Measurements from ENCODE around the gene TCF3.
"Not testable (repeated sequence)": the region's sequence is repeated elsewhere in the genome, so short reads cannot be mapped to it uniquely, and the experiment has no call there.

TCF3 gene

DNA sequence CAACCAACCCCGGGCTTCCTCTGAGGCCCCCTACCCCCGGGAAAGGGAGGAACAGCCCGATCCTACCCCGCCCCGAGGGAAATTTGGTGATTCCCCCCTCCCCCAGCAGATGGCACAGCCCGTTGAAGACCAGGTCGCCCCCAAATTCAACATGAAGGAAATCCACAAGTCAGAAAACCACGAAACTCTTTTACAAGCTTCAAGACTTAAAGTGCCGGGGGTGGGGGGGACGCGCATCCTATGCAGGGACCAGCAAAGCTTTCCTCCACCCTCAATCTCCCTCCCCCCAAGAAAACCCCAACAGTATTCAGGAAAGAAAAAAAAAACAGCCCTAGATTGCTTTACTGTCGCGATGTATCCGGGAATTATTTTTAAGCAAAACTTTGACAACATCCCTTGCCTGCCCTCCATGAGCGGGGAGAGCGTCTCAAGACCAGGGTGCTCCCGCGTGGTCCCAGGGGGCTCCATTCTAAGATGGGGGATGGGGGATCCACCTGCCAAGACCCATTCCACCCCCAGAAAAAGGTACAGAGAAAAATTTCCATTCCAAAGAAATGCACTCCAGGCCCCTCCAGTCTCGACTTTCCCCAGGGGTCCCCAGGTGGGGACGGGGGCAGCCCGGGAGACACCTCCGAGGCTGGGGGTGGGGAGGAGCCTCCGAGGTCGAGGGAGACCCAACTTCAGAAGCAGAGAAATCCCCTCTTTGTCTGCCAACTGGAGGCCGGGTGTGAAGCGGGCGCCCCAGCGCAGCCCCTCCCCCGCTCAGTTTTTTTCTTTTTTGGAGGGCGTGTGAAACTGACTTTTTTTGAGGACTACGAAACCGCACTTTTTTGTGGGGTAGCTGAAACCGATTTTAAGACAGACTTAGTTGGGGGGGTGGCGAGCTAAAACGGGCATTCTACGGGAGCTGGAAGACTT, 1.5 kb downstream of the TCF3 start:
- DNase-seq (ENCODE audit: low spot score) = no peak

DNA sequence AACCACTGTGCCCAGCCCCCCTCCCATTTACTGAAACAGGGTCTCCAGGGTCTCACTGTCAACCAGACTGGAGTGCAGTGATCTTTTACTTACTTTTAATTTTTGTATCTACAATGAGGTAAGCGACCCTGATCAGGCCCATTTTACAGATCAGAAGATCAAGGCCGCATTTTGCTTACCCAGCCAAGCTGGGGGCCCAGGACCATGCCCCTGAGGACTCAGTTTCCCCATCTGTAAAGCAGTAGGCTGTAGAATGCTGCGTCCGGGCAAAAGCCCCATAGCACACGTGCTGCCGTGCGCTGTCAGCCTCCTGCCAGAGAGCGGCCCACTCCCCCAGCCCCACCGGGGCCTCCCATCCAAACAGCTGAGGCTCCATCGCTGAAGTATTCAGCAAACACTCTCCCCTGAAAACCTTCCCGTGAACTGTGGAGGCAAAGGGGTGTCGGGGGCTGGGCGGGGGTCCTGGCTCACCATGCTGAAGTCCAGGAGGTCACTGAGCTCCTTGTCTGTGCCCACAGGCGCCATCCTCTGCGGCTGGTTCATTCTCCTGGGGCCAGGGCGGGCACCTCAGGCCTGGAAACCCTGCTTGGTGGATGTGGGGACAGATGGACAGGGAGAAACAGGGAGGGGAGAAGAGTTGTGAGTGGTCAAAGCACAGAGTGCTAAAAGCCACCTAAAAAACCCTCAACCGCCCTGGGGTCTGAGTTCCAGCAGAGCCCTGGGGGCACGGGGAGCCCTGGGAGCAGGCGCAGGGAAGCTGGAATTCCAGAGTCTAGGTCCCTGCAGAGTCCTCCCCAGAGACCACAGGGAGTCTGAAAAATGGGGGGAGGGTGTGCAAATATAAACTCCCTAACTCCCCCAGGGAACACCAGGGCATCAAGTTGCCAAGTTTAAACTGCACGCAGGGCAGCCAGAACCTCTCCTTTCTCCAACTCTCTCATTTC, 2.4 kb downstream of the TCF3 start:
- DNase-seq (ENCODE audit: low spot score) = no peak

GRCh38 chr19:1648920-1649541, 3.4 kb downstream of the TCF3 start:
- DNase-seq (ENCODE audit: low spot score) = no peak

GRCh38 chr19:1648459-1648849, 4.0 kb downstream of the TCF3 start:
- DNase-seq (ENCODE audit: low spot score) = no peak

GRCh38 chr19:1647501-1648458, 4.6 kb downstream of the TCF3 start:
- no peak for DNase-seq (ENCODE audit: low spot score)

GRCh38 chr19:1646659-1647453, 5.6 kb downstream of the TCF3 start:
- DNase-seq (ENCODE audit: low spot score) = no peak

DNA sequence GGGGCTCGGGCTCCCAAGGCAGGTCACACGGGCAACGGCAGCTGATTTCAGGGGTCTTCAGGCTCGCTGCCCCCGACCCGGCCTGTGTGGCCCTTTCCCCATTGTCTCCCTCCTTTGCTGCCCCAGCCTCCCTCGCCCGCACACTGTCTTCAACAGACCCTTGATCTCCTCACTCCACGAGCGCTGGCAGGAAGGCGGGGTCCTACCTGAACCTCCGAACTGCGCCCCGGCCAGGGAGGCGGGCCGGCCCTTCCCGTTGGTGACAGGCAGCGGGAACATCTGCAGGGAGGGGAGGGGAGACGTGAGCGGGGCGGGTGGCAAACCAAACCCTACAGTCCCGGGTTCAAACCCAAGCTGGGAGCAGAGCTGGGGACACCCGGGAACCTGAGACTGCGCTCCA, 6.3 kb downstream of the TCF3 start:
- no peak for DNase-seq (ENCODE audit: low spot score)

GRCh38 chr19:1645299-1645698, 7.1 kb downstream of the TCF3 start:
- no peak for DNase-seq (ENCODE audit: low spot score)

GRCh38 chr19:1644070-1644469, 8.3 kb downstream of the TCF3 start:
- no peak for DNase-seq (ENCODE audit: low spot score)

GRCh38 chr19:1640893-1641448, 11.4 kb downstream of the TCF3 start:
- not testable (repeated sequence) for DNase-seq (ENCODE audit: low spot score)

DNA sequence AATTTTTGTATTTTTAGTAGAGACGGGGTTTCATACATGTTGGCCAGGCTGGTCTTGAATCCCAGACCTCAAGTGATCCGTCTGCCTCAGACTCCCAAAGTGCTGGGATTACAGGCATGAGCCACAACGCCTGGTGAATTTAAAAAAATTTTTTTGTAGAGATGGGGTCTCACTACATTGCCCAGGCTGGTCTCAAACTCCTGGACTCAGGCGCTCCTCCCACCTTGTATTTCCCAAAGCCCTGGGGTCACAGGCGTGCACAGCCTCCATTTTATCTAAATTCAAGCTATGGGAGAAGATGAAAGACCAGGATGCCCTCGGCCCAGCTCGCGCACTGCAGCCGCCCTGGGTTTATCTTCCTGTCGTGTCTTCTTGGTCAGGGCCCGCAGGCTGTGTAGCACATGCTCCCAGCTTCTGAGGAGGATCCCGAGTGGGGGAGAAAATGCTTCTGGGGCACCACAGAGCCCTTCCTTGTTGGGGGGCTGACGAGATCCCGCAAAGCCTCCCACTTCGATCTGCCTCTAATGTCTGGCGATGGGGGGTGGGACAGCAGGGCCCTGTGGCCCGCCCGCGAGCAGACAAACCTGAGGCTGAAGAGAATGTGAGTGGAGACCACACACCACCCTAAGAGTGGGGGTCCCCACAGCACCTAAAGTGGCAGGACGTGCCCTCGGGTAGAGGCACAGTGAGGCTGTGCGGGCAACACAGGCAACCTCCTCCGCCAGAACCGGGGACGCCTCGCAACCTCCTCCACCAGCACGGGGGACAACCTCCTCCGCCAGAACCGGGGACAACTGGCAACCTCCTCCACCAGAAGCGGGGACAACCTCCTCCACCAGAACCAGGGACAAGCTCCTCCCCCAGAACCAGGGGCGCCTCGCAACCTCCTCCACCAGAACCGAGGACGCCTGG, 15.8 kb downstream of the TCF3 start:
- no peak for DNase-seq (ENCODE audit: low spot score)

GRCh38 chr19:1634938-1635243, 17.5 kb downstream of the TCF3 start:
- DNase-seq (ENCODE audit: low spot score) = no peak

GRCh38 chr19:1634242-1634937, 18.0 kb downstream of the TCF3 start:
- DNase-seq (ENCODE audit: low spot score) = no peak

- no peak for DNase-seq (ENCODE audit: low spot score)
These were observed 19.1 kb downstream of the TCF3 start for GRCh38 chr19:1633269-1633826.

GRCh38 chr19:1632462-1633268, 19.8 kb downstream of the TCF3 start:
- DNase-seq (ENCODE audit: low spot score) = no peak

DNA sequence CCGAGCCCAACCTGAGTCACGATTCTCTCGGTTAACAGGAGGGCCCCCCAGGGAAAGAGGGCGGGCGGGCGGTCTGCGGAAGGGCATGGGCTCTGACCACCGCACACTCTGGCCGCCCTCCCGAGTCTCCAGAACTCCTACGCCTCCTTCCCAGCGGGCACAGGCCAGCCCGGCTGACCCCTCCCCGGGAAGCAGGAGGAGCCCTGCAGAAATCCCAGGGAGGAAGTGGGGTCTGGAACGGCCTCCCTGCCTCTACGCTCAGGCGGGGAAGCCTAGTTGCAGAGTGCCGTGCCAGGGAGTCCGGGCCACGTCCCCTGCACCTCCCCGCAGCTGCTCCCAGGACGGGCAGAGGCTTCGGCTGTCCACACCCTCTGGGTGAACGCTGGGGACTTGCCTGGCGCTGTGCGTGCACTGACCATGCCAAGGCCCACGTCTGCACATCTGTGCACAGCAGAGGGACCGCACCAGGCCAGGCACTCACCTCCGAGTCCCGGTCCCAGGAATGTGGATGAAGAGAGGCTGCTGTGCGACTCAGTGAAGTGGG, 20.8 kb downstream of the TCF3 start:
- DNase-seq (ENCODE audit: low spot score) = no peak

- DNase-seq (ENCODE audit: low spot score) = no peak
These were observed 21.6 kb downstream of the TCF3 start for GRCh38 chr19:1630811-1631210.
